Measurements from ENCODE around the gene CNGB1.

DNA sequence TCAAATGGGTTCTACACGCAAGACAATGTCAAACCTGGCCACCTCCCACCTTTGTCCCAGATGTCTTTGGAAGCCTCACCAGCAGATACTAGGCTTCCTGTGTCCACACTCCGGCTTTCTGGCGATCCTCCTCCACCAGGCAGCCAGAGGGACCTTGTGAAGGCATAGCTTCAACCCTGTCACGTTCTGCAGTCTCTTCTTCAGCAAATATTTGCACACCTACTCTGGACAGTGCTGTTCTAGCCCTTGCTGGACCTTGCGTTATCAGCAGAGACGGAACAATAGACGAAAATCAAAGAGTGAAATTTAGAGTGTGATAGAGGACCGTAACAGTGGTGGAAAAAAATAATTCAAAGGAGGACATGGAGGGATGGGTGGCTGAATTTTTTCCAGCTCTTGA lies 130.1 kb downstream of the CNGB1 start:
- TF ChIP-seq CTCF (IDR thresholded peaks at IDR 0.05) (no peak), POLR2A (IDR thresholded peaks at IDR 0.05) (no peak)
